Measurements from ENCODE around the gene SOX15. TPM values are rescaled to one million over a fixed set of nuclear protein-coding genes. Genes with fewer than 3 reads are reported as not detected.

The SOX15 gene
- total and polyA plus RNA-seq, 8 donors: 0.18 to 1.0 (median 0.35) TPM; not detected in 3

GRCh38 chr17:7588553-7589203 is 1.2 kb downstream of the SOX15 start:
- TF ChIP-seq CTCF (IDR thresholded peaks at IDR 0.05): no peak
- H3K9me3 ChIP-seq: no peaks in the 10 kb centered on the region
- H3K4me3 ChIP-seq: peak overlapping the region in 2 of 4 donors; percentile 13 to 26
- intact Hi-C loops (cut with DNase I): loop anchor here in 1 of 3 donors (10.0 kb wide), 1 partner anchor 234 kb away; the partner anchor contains the start of genes KCTD11 and TMEM95
- FAIRE-seq: no peak
- no peaks in the 10 kb centered on the region for H3K27me3 ChIP-seq
- peaks cover 0 to 25% (median 0%) of the 10 kb centered on the region in 3 donors for H3K36me3 ChIP-seq
- peaks cover 0 to 11% (median 0%) of the 10 kb centered on the region in 3 donors for H3K4me1 ChIP-seq
- ATAC-seq: no peak
- peak in 1 of 6 donors; percentile 22 for DNase-seq
- 75 to 79% methylated on average over 22 to 30 of the region's 30 CpGs for WGBS, 2 donors
- no peak overlapping the region for H3K27ac ChIP-seq

- Histone ChIP-seq H3K27me3 (no peaks in the 10 kb centered on the region), H3K27ac (no peak overlapping the region), H3K36me3 (peaks cover 0 to 15% (median 0%) of the 10 kb centered on the region in 3 donors), H3K4me3 (no peak overlapping the region), H3K9me3 (no peaks in the 10 kb centered on the region), H3K4me1 (peaks cover 8 to 18% (median 9%) of the 10 kb centered on the region in 3 donors)
- FAIRE-seq (no peak), ATAC-seq (no peak), DNase-seq (peak in 1 of 6 donors; percentile 25)
- no peak for TF ChIP-seq CTCF (IDR thresholded peaks at IDR 0.05)
- 83 to 85% methylated on average over 12 of the region's 12 CpGs for WGBS, 2 donors
- intact Hi-C loops (cut with DNase I): loop anchor here in 1 of 3 donors (10.0 kb wide), 1 partner anchor 233 kb away; the partner anchor contains the start of genes KCTD11 and TMEM95
These were observed 2.3 kb downstream of the SOX15 start for GRCh38 chr17:7587420-7588151.

GRCh38 chr17:7586673-7587419 is 3.0 kb downstream of the SOX15 start:
- no peak overlapping the region for H3K4me3 ChIP-seq
- H3K4me1 ChIP-seq: peaks cover 10 to 24% (median 11%) of the 10 kb centered on the region in 3 donors
- H3K36me3 ChIP-seq: peaks cover 0 to 7% (median 0%) of the 10 kb centered on the region in 3 donors
- H3K27me3 ChIP-seq: no peaks in the 10 kb centered on the region
- FAIRE-seq: no peak
- no peak for ATAC-seq
- no peaks in the 10 kb centered on the region for H3K9me3 ChIP-seq
- intact Hi-C loops (cut with DNase I): loop anchor here in 1 of 3 donors (10.0 kb wide), 1 partner anchor 232 kb away; the partner anchor contains the start of genes KCTD11 and TMEM95
- no peak overlapping the region for H3K27ac ChIP-seq
- no peak for TF ChIP-seq CTCF (IDR thresholded peaks at IDR 0.05)
- WGBS, 2 donors: 59 to 66% methylated on average over 9 of the region's 9 CpGs
- peak in 1 of 6 donors; percentile 46 for DNase-seq

GRCh38 chr17:7583253-7584109 is 6.4 kb downstream of the SOX15 start, which contains the start of gene MPDU1:
Gene MPDU1, plus strand, starts transcription at chr17:7583852. Its CDS starts 11 bp downstream, at chr17:7583863.
- DNase-seq (peak; percentile 96 to 99 (median 96)), FAIRE-seq (peak; percentile 70), ATAC-seq (peak; percentile 88 to 92 (median 92))
- 11 to 13% methylated on average over 68 to 69 of the region's 69 CpGs for WGBS, 2 donors
- Histone ChIP-seq H3K4me1 (peaks cover 10 to 27% (median 11%) of the 10 kb centered on the region in 3 donors), H3K36me3 (no peaks in the 10 kb centered on the region), H3K4me3 (peak within 1 kb of the TSS; percentile 32 to 52 (median 47)), H3K27ac (peak within 1 kb of the TSS; percentile 86 to 97 (median 95)), H3K27me3 (no peaks in the 10 kb centered on the region), H3K9me3 (no peaks in the 10 kb centered on the region)
- intact Hi-C loops (cut with DNase I): loop anchor here in 1 of 3 donors (10.0 kb wide), 1 partner anchor 229 kb away; the partner anchor contains the start of genes KCTD11 and TMEM95
- TF ChIP-seq CTCF (IDR thresholded peaks at IDR 0.05): no peak

All from pancreas (tissue), 10 donors.